HG02759 (cell line): ENCODE data around the gene KCNJ13.
"Not testable (repeated sequence)": the region's sequence is repeated elsewhere in the genome, so short reads cannot be mapped to it uniquely, and the experiment has no call there.

Source experiments
- ATAC-seq: cut with Tn5 transposase; IDR thresholded peaks from one replicate; pipeline ENCODE4 v1.9.1; 2021; ENCODE audit warnings: mild to moderate bottlenecking, moderate library complexity; ENCODE audit not compliant: unreplicated experiment

The KCNJ13 gene

GRCh38 chr2:232770207-232770606 is 6.2 kb downstream of the KCNJ13 start:
- no peak for ATAC-seq

- no peak for ATAC-seq
Observed at GRCh38 chr2:232767866-232768265, 8.5 kb downstream of the KCNJ13 start.

GRCh38 chr2:232761301-232761907 is 15.0 kb downstream of the KCNJ13 start:
- no peak for ATAC-seq

GRCh38 chr2:232757905-232758304 is 18.5 kb downstream of the KCNJ13 start:
- no peak for ATAC-seq

GRCh38 chr2:232750135-232750671 is 26.2 kb downstream of the KCNJ13 start:
- no peak for ATAC-seq

GRCh38 chr2:232749331-232749730 is 27.0 kb downstream of the KCNJ13 start:
- no peak for ATAC-seq

- ATAC-seq = no peak
Observed at GRCh38 chr2:232748038-232748437, 28.3 kb downstream of the KCNJ13 start.

GRCh38 chr2:232744963-232745362 is 31.4 kb downstream of the KCNJ13 start:
- no peak for ATAC-seq

GRCh38 chr2:232741972-232742371 is 34.4 kb downstream of the KCNJ13 start:
- ATAC-seq = no peak

GRCh38 chr2:232741294-232741693 is 35.1 kb downstream of the KCNJ13 start:
- ATAC-seq = no peak

- no peak for ATAC-seq
Observed at GRCh38 chr2:232731470-232731869, 44.9 kb downstream of the KCNJ13 start.

- ATAC-seq = no peak
Observed at GRCh38 chr2:232728785-232729184, 47.6 kb downstream of the KCNJ13 start.

- no peak for ATAC-seq
Observed at GRCh38 chr2:232723027-232723426, 53.3 kb downstream of the KCNJ13 start.

GRCh38 chr2:232721882-232722281 is 54.5 kb downstream of the KCNJ13 start:
- no peak for ATAC-seq

- no peak for ATAC-seq
Observed at GRCh38 chr2:232721261-232721660, 55.1 kb downstream of the KCNJ13 start.

- not testable (repeated sequence) for ATAC-seq
Observed at GRCh38 chr2:232720056-232720455, 56.3 kb downstream of the KCNJ13 start.
